ENCODE results near the gene GPR153.

DNA sequence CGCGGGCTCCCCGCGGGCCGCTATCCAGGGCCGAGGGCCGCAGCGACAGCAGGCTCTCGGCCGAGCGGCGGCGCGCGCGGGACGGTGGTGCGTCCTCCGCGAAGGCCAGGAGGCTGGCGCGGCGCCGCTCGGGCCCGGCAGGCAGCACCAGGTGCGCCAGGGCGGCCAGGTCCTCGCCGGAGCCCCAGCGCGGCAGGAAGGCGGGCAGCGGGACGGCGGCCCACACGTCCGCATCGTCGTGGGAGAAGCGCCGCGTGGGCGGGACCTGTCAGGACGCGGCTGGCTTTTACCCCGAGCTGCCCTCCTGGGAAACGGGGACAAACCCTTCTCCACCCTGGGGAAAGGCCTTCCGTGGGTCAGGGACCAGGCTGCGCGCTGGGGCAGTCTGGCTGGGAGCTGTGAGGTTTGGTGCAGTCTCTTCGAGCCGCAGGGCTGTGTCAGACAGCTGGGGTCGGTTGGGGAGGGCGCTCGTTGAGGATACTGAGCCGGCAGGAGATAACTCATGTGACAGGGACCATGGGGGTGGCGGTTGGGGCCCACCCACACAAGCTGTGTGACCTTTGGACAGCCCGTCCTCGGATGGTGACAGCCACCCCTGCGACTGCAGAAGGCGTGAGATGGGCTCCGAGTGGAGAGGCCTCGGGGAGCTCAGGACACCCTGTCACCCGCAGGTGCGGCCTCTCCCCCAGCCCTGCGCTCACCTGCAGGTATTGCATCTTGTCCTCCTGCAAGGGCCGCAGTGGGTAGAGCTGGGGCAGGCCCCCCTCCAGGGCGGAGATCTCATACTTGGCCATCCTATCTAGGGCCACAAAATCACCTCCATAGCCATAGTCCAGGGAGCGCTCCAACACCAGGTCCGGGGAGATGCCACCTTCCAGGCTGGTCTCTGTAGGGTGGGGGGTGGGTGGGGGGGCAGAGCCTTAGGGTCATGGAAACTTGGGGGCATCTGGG, 10.9 kb downstream of the GPR153 start:
- TF ChIP-seq ZNF282 (IDR thresholded peaks at IDR 0.05; ENCODE audit: partially characterized antibody), result no peak
- no peak for TF ChIP-seq JDP2 (CRISPR knock-in tag; IDR thresholded peaks at IDR 0.05; ENCODE audit: borderline replicate concordance)
- no peak for TF ChIP-seq ZNF224 (CRISPR knock-in tag; IDR thresholded peaks at IDR 0.05)
- TF ChIP-seq CENPT (CRISPR knock-in tag; IDR thresholded peaks at IDR 0.05; ENCODE audit: low read depth), result no peak
- TF ChIP-seq ZFP37 (CRISPR knock-in tag; IDR thresholded peaks at IDR 0.05; ENCODE audit: borderline replicate concordance), result no peak
- no peak for TF ChIP-seq PRMT3 (CRISPR knock-in tag; IDR thresholded peaks at IDR 0.05; ENCODE audit: borderline replicate concordance, low read depth)
- TF ChIP-seq CHD2 (IDR thresholded peaks at IDR 0.05; ENCODE audit: low read depth, low read length), result no peak
- TF ChIP-seq NR2F1 (CRISPR knock-in tag; IDR thresholded peaks at IDR 0.05), result no peak
- TF ChIP-seq, protein P1, sequence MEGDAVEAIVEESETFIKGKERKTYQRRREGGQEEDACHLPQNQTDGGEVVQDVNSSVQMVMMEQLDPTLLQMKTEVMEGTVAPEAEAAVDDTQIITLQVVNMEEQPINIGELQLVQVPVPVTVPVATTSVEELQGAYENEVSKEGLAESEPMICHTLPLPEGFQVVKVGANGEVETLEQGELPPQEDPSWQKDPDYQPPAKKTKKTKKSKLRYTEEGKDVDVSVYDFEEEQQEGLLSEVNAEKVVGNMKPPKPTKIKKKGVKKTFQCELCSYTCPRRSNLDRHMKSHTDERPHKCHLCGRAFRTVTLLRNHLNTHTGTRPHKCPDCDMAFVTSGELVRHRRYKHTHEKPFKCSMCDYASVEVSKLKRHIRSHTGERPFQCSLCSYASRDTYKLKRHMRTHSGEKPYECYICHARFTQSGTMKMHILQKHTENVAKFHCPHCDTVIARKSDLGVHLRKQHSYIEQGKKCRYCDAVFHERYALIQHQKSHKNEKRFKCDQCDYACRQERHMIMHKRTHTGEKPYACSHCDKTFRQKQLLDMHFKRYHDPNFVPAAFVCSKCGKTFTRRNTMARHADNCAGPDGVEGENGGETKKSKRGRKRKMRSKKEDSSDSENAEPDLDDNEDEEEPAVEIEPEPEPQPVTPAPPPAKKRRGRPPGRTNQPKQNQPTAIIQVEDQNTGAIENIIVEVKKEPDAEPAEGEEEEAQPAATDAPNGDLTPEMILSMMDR (CRISPR knock-in tag; IDR thresholded peaks at IDR 0.05), result no peak
- TF ChIP-seq, protein P2, sequence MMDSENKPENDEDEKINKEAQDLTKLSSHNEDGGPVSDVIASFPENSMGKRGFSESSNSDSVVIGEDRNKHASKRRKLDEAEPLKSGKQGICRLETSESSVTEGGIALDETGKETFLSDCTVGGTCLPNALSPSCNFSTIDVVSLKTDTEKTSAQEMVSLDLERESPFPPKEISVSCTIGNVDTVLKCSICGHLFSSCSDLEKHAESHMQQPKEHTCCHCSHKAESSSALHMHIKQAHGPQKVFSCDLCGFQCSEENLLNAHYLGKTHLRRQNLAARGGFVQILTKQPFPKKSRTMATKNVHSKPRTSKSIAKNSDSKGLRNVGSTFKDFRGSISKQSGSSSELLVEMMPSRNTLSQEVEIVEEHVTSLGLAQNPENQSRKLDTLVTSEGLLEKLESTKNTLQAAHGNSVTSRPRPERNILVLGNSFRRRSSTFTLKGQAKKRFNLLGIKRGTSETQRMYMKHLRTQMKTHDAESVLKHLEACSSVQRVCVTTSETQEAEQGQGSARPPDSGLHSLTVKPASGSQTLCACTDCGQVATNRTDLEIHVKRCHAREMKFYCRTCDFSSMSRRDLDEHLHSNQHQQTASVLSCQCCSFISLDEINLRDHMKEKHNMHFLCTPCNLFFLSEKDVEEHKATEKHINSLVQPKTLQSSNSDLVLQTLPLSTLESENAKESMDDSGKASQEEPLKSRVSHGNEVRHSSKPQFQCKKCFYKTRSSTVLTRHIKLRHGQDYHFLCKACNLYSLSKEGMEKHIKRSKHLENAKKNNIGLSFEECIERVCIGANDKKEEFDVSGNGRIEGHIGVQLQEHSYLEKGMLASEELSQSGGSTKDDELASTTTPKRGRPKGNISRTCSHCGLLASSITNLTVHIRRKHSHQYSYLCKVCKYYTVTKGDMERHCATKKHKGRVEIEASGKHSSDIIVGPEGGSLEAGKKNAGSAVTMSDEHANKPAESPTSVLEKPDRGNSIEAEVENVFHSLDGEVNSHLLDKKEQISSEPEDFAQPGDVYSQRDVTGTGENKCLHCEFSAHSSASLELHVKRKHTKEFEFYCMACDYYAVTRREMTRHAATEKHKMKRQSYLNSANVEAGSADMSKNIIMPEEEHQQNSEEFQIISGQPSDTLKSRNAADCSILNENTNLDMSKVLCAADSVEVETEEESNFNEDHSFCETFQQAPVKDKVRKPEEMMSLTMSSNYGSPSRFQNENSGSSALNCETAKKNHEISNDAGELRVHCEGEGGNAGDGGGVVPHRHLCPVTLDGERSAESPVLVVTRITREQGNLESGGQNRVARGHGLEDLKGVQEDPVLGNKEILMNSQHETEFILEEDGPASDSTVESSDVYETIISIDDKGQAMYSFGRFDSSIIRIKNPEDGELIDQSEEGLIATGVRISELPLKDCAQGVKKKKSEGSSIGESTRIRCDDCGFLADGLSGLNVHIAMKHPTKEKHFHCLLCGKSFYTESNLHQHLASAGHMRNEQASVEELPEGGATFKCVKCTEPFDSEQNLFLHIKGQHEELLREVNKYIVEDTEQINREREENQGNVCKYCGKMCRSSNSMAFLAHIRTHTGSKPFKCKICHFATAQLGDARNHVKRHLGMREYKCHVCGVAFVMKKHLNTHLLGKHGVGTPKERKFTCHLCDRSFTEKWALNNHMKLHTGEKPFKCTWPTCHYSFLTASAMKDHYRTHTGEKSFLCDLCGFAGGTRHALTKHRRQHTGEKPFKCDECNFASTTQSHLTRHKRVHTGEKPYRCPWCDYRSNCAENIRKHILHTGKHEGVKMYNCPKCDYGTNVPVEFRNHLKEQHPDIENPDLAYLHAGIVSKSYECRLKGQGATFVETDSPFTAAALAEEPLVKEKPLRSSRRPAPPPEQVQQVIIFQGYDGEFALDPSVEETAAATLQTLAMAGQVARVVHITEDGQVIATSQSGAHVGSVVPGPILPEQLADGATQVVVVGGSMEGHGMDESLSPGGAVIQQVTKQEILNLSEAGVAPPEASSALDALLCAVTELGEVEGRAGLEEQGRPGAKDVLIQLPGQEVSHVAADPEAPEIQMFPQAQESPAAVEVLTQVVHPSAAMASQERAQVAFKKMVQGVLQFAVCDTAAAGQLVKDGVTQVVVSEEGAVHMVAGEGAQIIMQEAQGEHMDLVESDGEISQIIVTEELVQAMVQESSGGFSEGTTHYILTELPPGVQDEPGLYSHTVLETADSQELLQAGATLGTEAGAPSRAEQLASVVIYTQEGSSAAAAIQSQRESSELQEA (CRISPR knock-in tag; IDR thresholded peaks at IDR 0.05; ENCODE audit: not compliant biosample characterization), result no peak

All from HepG2 (cell line).